ENCODE results near the gene FOXRED2.

The FOXRED2 gene

DNA sequence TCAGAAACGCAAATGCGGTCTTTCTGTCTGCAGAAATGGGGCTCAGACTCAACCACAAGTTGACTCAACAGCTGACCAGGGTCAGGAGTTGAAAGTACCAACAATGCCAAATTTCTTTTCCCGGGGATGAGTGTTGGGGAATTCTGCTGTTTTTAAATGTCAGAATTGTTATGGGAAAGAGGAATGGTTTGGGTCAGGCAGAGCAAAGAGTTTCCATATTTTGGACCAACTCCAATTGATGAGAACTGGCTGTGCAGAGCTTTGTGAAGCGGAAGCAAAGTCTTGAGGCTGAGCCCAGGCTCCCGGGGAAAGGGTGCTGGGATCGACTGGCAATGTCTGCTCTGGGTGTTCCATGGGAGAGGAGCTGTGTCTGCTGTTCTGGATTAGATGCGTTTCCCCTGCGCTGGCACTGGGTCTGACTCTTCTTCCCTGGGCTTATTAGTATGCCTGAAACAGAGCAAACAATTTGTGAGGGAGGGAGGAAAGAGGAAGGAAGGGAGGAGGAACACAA is 61.6 kb downstream of the FOXRED2 start:
- DNase-seq: no peak

DNA sequence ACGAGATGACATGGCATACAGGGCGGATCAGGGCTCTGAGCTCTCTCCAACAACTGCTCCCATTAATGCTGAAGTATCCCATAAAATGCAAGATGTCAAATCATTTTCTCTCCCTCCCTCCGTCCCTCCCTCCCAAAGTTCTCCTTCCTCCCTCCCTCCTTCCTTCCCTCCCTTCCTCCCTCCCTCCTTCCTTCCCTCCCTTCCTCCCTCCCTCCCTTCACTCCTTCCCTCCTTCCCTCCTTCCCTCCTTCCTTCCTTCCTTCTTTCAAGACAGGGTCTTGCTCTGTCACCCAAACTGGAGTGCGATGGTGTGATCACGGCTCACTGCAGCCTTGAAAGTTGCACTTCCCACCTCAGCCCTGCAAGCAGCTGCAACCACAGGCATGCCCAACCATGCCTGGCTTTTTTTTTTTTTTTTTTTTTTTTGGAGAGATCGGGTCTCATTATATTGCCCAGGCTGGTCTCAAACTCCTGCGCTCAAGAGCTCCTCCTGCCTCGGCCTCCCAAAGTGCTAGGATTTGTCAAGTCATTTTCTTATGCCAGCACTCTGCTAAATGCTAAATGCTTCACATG is 63.6 kb downstream of the FOXRED2 start:
- no peak for DNase-seq

DNA sequence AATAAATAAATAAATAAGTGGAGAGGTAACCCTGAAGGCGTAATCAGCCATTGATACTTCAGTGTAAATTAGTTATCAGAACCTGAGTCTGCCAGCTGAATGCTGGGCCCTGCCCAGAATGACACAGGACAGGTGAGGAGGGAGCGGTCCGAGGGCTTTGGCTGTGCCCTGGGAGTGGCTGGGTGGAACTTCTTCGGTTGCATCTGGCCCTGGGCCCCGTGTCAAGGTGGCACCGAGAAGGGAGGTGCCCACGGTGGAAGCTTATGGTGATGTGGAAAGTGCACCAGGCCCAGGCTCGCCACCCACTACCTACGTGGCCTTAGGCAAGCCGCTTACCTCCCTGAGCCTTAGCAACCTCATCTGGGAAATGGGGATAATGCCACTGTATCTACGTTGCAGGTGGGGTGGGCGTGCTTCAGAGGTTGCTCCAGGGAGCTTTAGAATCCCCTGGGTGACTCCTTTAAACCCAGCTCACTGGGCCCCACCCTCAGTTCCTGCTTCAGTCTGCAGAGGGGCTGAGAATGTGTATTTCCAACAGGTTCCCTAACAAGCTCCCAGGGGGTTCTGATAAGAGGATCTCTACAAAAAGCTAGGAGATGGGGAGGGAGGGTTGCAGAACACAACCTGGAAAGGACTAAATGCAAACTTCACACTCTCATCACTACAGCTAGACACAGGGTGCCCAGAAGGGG is 64.2 kb downstream of the FOXRED2 start:
- no peak for DNase-seq

DNA sequence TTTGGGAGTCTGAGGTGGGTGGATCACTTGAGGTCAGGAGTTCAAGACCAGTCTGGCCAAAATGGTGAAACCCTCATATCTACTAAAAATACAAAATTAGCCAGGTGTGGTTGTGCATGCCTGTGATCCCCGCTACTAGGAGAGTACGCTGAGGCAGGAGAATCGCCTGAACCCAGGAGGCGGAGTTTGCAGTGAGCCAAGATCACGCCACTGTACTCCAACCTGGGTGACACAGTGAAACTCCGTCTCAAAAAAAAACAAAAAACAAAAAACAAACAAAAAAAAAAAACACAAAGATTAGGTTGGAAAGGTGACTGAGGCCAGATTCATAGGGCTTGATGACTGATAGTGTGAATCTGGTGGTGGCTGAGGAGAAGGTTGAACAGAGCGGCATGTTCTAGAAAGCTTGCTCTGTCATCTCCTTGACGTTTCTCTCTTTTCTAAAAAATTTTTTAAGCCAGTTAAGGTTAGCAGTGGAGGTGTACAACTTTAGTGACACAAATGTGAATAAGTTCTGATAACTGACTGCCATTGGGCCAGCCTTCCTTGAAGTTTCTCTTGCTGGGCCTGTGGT is 66.3 kb downstream of the FOXRED2 start:
- DNase-seq: no peak

DNA sequence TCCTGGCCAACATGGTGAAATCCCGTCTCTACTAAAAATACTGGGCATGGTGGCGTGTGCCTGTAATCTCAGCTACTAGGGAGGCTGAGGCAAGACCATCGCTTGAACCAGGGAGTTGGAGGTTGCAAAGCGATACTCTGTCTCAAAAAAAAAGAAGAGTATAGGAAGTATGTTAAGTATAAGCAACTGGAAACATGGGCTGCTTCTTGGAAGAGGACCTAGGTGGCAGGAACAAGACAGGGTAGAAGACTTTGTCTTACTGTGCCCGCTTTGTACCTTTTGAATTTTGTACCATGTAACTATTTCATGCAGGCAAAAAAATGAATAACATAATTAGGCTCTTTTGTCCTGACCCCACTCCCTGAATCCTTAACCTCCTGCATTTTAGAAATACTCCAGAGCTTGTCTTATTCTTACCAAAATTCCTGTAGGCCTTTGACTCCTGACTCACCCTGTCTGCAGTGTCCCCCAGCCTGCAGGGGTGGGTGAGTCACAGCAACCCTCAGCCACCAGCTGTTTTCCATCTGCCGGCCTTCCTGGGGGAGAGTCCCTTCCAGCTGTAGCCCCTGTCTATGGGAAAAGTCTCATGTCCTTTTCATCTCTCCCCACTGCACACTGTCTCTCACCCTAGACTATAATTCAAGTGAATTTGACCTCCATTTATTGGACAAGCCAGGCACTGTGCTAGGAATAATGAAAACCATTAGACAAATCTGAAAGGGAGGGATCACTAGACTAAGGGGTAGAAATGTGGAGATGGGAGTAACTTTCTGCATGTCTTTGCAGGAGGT is 67.2 kb downstream of the FOXRED2 start:
- peak; percentile 50 for DNase-seq

Data from femur (tissue), 1 donor.